PC-3 (cell line): ENCODE results near the gene TMEM59. TPM values are rescaled to one million over a fixed set of nuclear protein-coding genes. Genes with fewer than 3 reads are reported as not detected.

Source experiments
- ATAC-seq: fragments of 200-7000 bp; cut with Tn5 transposase; 2 replicates; pipeline ENCODE4 v1.9.1; 2020; ENCODE audit warnings: mild to moderate bottlenecking, moderate library complexity
- BruUV-seq: library from RNA; stranded (reverse); fragments of 400-500 nt; replicated peaks from 2 replicates; lab custom pipeline; 2021; lab: Mats Ljungman, UMichigan
- CTCF ChIA-PET: fragments of 300-600 bp; sonication (Branson Sonifier 250); formaldehyde crosslinking; loops from one replicate; lab custom pipeline; 2022; ENCODE audit warnings: antibody characterized with exemption; lab: Charles Lee
- POLR2A ChIA-PET: fragments of 300-600 bp; sonication (Branson Sonifier 250); formaldehyde crosslinking; loops from one replicate; lab custom pipeline; 2022; ENCODE audit warnings: antibody characterized with exemption; ENCODE audit not compliant: unreplicated experiment; lab: Charles Lee
- DNase-seq: peaks from one replicate; pipeline ENCODE4 v3.0.0-alpha.2; 2015
- H2AFZ ChIP-seq: fragments of 300-600 bp; sonication (generic); 2 replicates; pipeline ENCODE4 v1.6.0; 2016; ENCODE audit warnings: antibody characterized with exemption, low read length
- H3F3A ChIP-seq: fragments of 300-600 bp; sonication (generic); one replicate; pipeline ENCODE4 v1.6.0; 2017; ENCODE audit warnings: antibody characterized with exemption, low read length, control low read depth, mild to moderate bottlenecking; ENCODE audit not compliant: unreplicated experiment
- H3K27ac ChIP-seq: fragments of 300-600 bp; sonication (generic); 2 replicates; pipeline ENCODE4 v1.5.1; 2016; ENCODE audit warnings: mild to moderate bottlenecking, low read length
- H3K27me3 ChIP-seq: fragments of 300-600 bp; sonication (generic); 2 replicates; pipeline ENCODE4 v1.6.1; 2016; ENCODE audit warnings: low read length, mixed read lengths
- H3K36me3 ChIP-seq: fragments of 300-600 bp; sonication (generic); 2 replicates; pipeline ENCODE4 v1.6.1; 2016; ENCODE audit warnings: low read depth, mixed run types, low read length, mixed read lengths
- H3K4me1 ChIP-seq: fragments of 300-600 bp; sonication (generic); 2 replicates; pipeline ENCODE4 v1.5.1; 2016; ENCODE audit warnings: low read length; ENCODE audit not compliant: insufficient read depth
- H3K4me2 ChIP-seq: fragments of 300-600 bp; sonication (generic); 2 replicates; pipeline ENCODE4 v1.6.0; 2016; ENCODE audit warnings: low read length
- H3K4me3 ChIP-seq: fragments of 300-600 bp; sonication (generic); 2 replicates; pipeline ENCODE4 v1.5.1; 2016; ENCODE audit warnings: mild to moderate bottlenecking, low read length, mixed read lengths
- H3K79me2 ChIP-seq: fragments of 300-600 bp; sonication (generic); 2 replicates; pipeline ENCODE4 v1.6.1; 2017; ENCODE audit warnings: low read length, mixed read lengths
- H3K9ac ChIP-seq: fragments of 300-600 bp; sonication (generic); 2 replicates; pipeline ENCODE4 v1.6.0; 2016; ENCODE audit warnings: mild to moderate bottlenecking, low read length
- H3K9me2 ChIP-seq: fragments of 300-600 bp; sonication (generic); replicated peaks from 2 replicates; pipeline ENCODE4 v1.6.1; 2016; ENCODE audit warnings: mixed run types, low read length, mixed read lengths
- H3K9me3 ChIP-seq: fragments of 300-600 bp; sonication (generic); 2 replicates; pipeline ENCODE4 v1.6.1; 2016; ENCODE audit warnings: low read length, mixed read lengths
- H4K20me1 ChIP-seq: fragments of 300-600 bp; sonication (generic); 2 replicates; pipeline ENCODE4 v1.6.1; 2016; ENCODE audit warnings: low read length, mixed read lengths
- EZH2 ChIP-seq: fragments of 300-600 bp; sonication (generic); IDR thresholded peaks from one replicate; pipeline ENCODE4 v1.6.1; 2017; ENCODE audit warnings: antibody characterized with exemption, mild to moderate bottlenecking, low read length; ENCODE audit not compliant: unreplicated experiment
- EZH2phosphoT487 ChIP-seq: fragments of 300-600 bp; sonication (generic); IDR thresholded peaks from 2 replicates; pipeline ENCODE4 v1.6.1; 2018; ENCODE audit warnings: mild to moderate bottlenecking, antibody characterized with exemption, low read length, borderline replicate concordance
- intact Hi-C: fragments of 100-400 bp; cut with micrococcal nuclease; formaldehyde crosslinking; loops from 2 replicates; pipeline ENCODE4 v1.9.0; 2023
- total RNA-seq: library from RNA; depleted of rRNA; stranded (reverse); fragments of >200 nt; gene quantifications from 2 replicates; pipeline ENCODE4 v1.2.3, GENCODE V29; 2014
- TF ChIP-seq, protein P1 (sequence below): fragments of 300-600 bp; sonication (generic); conservative IDR thresholded peaks from 2 replicates; pipeline ENCODE4 v1.5.1; 2017; ENCODE audit warnings: antibody characterized with exemption, low read depth, mild to moderate bottlenecking, low read length

Gene TMEM59
- total RNA-seq, 1 experiment from 2014 or later: 133 TPM

GRCh38 chr1:54080598-54081049 lies 27.6 kb upstream of the TMEM59 start:
- ATAC-seq: no peak
- no peaks in the 10 kb centered on the region for H3K79me2 ChIP-seq
- no peaks in the 10 kb centered on the region for H3K36me3 ChIP-seq
- ChIA-PET POLR2A (no interaction called here), CTCF (no interaction called here)
- H3K9me2 ChIP-seq: no peaks in the 10 kb centered on the region
- H2AFZ ChIP-seq: no peak overlapping the region
- BruUV-seq: no TSS peak
- H3K9me3 ChIP-seq: no peaks in the 10 kb centered on the region
- DNase-seq: no peak
- no peak for TF ChIP-seq EZH2
- TF ChIP-seq, protein P1, sequence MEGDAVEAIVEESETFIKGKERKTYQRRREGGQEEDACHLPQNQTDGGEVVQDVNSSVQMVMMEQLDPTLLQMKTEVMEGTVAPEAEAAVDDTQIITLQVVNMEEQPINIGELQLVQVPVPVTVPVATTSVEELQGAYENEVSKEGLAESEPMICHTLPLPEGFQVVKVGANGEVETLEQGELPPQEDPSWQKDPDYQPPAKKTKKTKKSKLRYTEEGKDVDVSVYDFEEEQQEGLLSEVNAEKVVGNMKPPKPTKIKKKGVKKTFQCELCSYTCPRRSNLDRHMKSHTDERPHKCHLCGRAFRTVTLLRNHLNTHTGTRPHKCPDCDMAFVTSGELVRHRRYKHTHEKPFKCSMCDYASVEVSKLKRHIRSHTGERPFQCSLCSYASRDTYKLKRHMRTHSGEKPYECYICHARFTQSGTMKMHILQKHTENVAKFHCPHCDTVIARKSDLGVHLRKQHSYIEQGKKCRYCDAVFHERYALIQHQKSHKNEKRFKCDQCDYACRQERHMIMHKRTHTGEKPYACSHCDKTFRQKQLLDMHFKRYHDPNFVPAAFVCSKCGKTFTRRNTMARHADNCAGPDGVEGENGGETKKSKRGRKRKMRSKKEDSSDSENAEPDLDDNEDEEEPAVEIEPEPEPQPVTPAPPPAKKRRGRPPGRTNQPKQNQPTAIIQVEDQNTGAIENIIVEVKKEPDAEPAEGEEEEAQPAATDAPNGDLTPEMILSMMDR: no peak
- TF ChIP-seq EZH2phosphoT487: no peak
- no peaks in the 10 kb centered on the region for H3F3A ChIP-seq
- no peaks in the 10 kb centered on the region for H3K27me3 ChIP-seq
- peaks cover 3% of the 10 kb centered on the region; the same call in 1 of the 2 replicates for H3K4me1 ChIP-seq
- H3K4me2 ChIP-seq: no peak overlapping the region
- intact Hi-C loops: no loop called here
- H4K20me1 ChIP-seq: no peaks in the 10 kb centered on the region
- H3K27ac ChIP-seq: no peak overlapping the region
- no peak overlapping the region for H3K9ac ChIP-seq
- no peak overlapping the region for H3K4me3 ChIP-seq

DNA sequence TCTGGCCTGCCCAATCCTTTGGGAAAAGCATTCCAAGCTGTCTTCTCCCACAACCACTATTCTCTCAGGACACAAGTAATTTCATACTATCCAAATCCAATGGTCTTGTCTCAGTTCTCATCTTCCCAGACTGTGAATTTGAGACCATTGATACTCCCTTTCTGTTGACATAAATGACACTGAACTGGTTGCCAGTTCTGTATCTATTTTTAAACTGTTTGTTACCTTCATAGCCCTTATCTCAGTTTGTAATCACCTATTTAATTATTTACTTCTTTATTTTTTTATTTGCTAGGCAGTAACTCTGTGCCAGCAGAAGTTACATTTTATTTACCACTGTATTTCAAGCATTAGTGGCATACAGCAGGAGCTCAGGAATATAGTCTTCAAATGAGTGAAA lies 24.4 kb upstream of the TMEM59 start:
- POLR2A ChIA-PET: interaction anchor here (0.6 kb wide), 1 partner anchor 127 kb away, joined by 3 read pairs; no protein-coding TSS in a partner anchor
- Histone ChIP-seq H2AFZ (no peak overlapping the region), H3K4me2 (no peak overlapping the region), H3K27ac (no peak overlapping the region), H3F3A (no peaks in the 10 kb centered on the region), H3K9me3 (no peaks in the 10 kb centered on the region), H3K4me1 (peaks cover 3% of the 10 kb centered on the region; the same call in 1 of the 2 replicates), H3K36me3 (no peaks in the 10 kb centered on the region), H4K20me1 (no peaks in the 10 kb centered on the region), H3K9ac (no peak overlapping the region), H3K9me2 (no peaks in the 10 kb centered on the region), H3K27me3 (no peaks in the 10 kb centered on the region), H3K4me3 (no peak overlapping the region), H3K79me2 (no peaks in the 10 kb centered on the region)
- CTCF ChIA-PET: no interaction called here
- DNase-seq: no peak
- ATAC-seq: no peak
- TF ChIP-seq EZH2phosphoT487 (no peak), EZH2 (no peak)
- TF ChIP-seq, protein P1: no peak
- no TSS peak for BruUV-seq
- intact Hi-C loops: no loop called here

- intact Hi-C loops: loop anchor here (1.0 kb wide), 2 partner anchors 129 to 337 kb away; no protein-coding TSS in a partner anchor
- no peak overlapping the region for H3K4me2 ChIP-seq
- no peaks in the 10 kb centered on the region for H3F3A ChIP-seq
- BruUV-seq: no TSS peak
- H3K9me2 ChIP-seq: no peaks in the 10 kb centered on the region
- ATAC-seq: peak; percentile 92
- TF ChIP-seq, protein P1: peak; percentile 98
- no peak for TF ChIP-seq EZH2
- no peak for TF ChIP-seq EZH2phosphoT487
- H4K20me1 ChIP-seq: no peaks in the 10 kb centered on the region
- peak; percentile 75 for DNase-seq
- no peaks in the 10 kb centered on the region for H3K79me2 ChIP-seq
- no peaks in the 10 kb centered on the region for H3K36me3 ChIP-seq
- no peak overlapping the region for H3K27ac ChIP-seq
- no peak overlapping the region for H2AFZ ChIP-seq
- H3K4me1 ChIP-seq: 0 out of 2 replicates have a peak, but pooled peaks cover 4% of the 10 kb centered on the region
- H3K9ac ChIP-seq: no peak overlapping the region
- POLR2A ChIA-PET: no interaction called here
- CTCF ChIA-PET: no interaction called here
- no peaks in the 10 kb centered on the region for H3K27me3 ChIP-seq
- H3K4me3 ChIP-seq: no peak overlapping the region
- no peaks in the 10 kb centered on the region for H3K9me3 ChIP-seq
Measured at GRCh38 chr1:54070171-54070837, 17.3 kb upstream of the TMEM59 start.
